IMR-90 (cell line): ENCODE measurements around the gene LPAR2. TPM values are rescaled to one million over a fixed set of nuclear protein-coding genes. Genes with fewer than 3 reads are reported as not detected.

Source experiments
- ATAC-seq: fragments of 200-7000 bp; cut with Tn5 transposase; 2 replicates; pipeline ENCODE4 v1.9.1; 2020; ENCODE audit warnings: low read depth, mild to moderate bottlenecking, moderate library complexity
- BruUV-seq: library from RNA; stranded (reverse); fragments of 400-500 nt; replicated peaks from 2 replicates; lab custom pipeline; 2021; lab: Mats Ljungman, UMichigan
- CTCF ChIA-PET: fragments of 300-600 bp; formaldehyde crosslinking; extraction: SDS; loops from one replicate; lab custom pipeline; 2021; ENCODE audit warnings: antibody characterized with exemption; lab: Yijun Ruan, JAX
- POLR2A ChIA-PET: fragments of 300-600 bp; sonication (Branson Sonifier 250); formaldehyde crosslinking; loops from one replicate; lab custom pipeline; 2022; ENCODE audit warnings: antibody characterized with exemption; ENCODE audit not compliant: unreplicated experiment; lab: Charles Lee
- DNase-seq: peaks from one replicate; pipeline ENCODE4 v3.0.0; 2013
- H2AFZ ChIP-seq: replicated peaks from 2 replicates; pipeline ENCODE3; 2013; ENCODE audit warnings: low read length, mild to moderate bottlenecking; ENCODE audit not compliant: poor library complexity
- H2AK5ac ChIP-seq: 2 replicates; pipeline ENCODE4 v1.6.1; 2013; ENCODE audit warnings: low read depth, low read length, inconsistent platforms
- H2AK9ac ChIP-seq: replicated peaks from 2 replicates; pipeline ENCODE3; 2013; ENCODE audit warnings: mild to moderate bottlenecking, low read depth, low read length, moderate library complexity; ENCODE audit not compliant: poor library complexity
- H2BK120ac ChIP-seq: 2 replicates; pipeline ENCODE4 v1.6.1; 2013; ENCODE audit warnings: low read depth, low read length, inconsistent platforms
- H2BK15ac ChIP-seq: 3 replicates; pipeline ENCODE4 v1.6.1; 2013; ENCODE audit warnings: low read depth, low read length, inconsistent platforms
- H2BK20ac ChIP-seq: 2 replicates; pipeline ENCODE4 v1.6.1; 2013; ENCODE audit warnings: low read depth, mild to moderate bottlenecking, inconsistent platforms, low read length, moderate library complexity
- H2BK5ac ChIP-seq: 2 replicates; pipeline ENCODE4 v1.6.1; 2013; ENCODE audit warnings: mild to moderate bottlenecking, low read depth, low read length, inconsistent platforms; ENCODE audit not compliant: poor library complexity, severe bottlenecking
- H3K14ac ChIP-seq: replicated peaks from 2 replicates; pipeline ENCODE4 v1.6.1; 2013; ENCODE audit warnings: low read depth, low read length, inconsistent platforms
- H3K18ac ChIP-seq: 2 replicates; pipeline ENCODE4 v1.6.1; 2013; ENCODE audit warnings: low read depth, low read length, control low read depth
- H3K23ac ChIP-seq: 2 replicates; pipeline ENCODE4 v1.6.1; 2013; ENCODE audit warnings: low read depth, low read length, inconsistent platforms
- H3K27ac ChIP-seq: 2 replicates; pipeline ENCODE4 v1.5.1; 2013; ENCODE audit warnings: mild to moderate bottlenecking, control low read depth, low read length; ENCODE audit not compliant: insufficient read depth
- H3K27me3 ChIP-seq: 2 replicates; pipeline ENCODE4 v1.6.1; 2013; ENCODE audit warnings: low read length; ENCODE audit not compliant: control insufficient read depth, insufficient read depth
- H3K36me3 ChIP-seq: 2 replicates; pipeline ENCODE4 v1.6.1; 2013; ENCODE audit warnings: low read length, mixed read lengths; ENCODE audit not compliant: control insufficient read depth, insufficient read depth
- H3K4ac ChIP-seq: 2 replicates; pipeline ENCODE4 v1.6.1; 2013; ENCODE audit warnings: low read depth, low read length, inconsistent platforms
- H3K4me1 ChIP-seq: 2 replicates; pipeline ENCODE4 v1.6.1; 2013; ENCODE audit warnings: low read length, mixed read lengths; ENCODE audit not compliant: control insufficient read depth, insufficient read depth
- H3K4me2 ChIP-seq: 2 replicates; pipeline ENCODE4 v1.6.1; 2013; ENCODE audit warnings: low read depth, mild to moderate bottlenecking, control low read depth, low read length, moderate library complexity
- H3K4me3 ChIP-seq: 2 replicates; pipeline ENCODE4 v1.5.1; 2013; ENCODE audit warnings: low read depth, mild to moderate bottlenecking, control low read depth, low read length, moderate library complexity; ENCODE audit not compliant: insufficient read depth
- H3K56ac ChIP-seq: 2 replicates; pipeline ENCODE4 v1.6.1; 2013; ENCODE audit warnings: low read length, inconsistent platforms; ENCODE audit not compliant: insufficient read depth; ENCODE audit errors: extremely low read depth
- H3K79me1 ChIP-seq, 2 experiments: 2 replicates each; pipeline ENCODE4 v1.6.1; 2013; ENCODE audit warnings: low read length in 2 of 2, inconsistent platforms in 1 of 2, low read depth in 1 of 2
- H3K9ac ChIP-seq: 2 replicates; pipeline ENCODE4 v1.6.1; 2013; ENCODE audit warnings: low read depth, low read length, control low read depth
- H3K9me1 ChIP-seq: 2 replicates; pipeline ENCODE4 v1.6.1; 2013; ENCODE audit warnings: low read length, inconsistent platforms; ENCODE audit not compliant: insufficient read depth
- H3K9me3 ChIP-seq: 2 replicates; pipeline ENCODE4 v1.6.1; 2013; ENCODE audit warnings: low read length; ENCODE audit not compliant: control insufficient read depth, insufficient read depth
- H4K20me1 ChIP-seq: 2 replicates; pipeline ENCODE4 v1.6.1; 2013; ENCODE audit warnings: low read length, inconsistent platforms; ENCODE audit not compliant: insufficient read depth
- H4K5ac ChIP-seq: 2 replicates; pipeline ENCODE4 v1.6.1; 2013; ENCODE audit warnings: mild to moderate bottlenecking, low read depth, low read length, control low read depth
- H4K8ac ChIP-seq, 2 experiments: 2 replicates each; pipeline ENCODE4 v1.6.1; 2013; ENCODE audit warnings: low read depth in 2 of 2, low read length in 2 of 2, control low read depth in 1 of 2, inconsistent platforms in 1 of 2
- H4K91ac ChIP-seq: 2 replicates; pipeline ENCODE4 v1.6.1; 2013; ENCODE audit warnings: low read depth, low read length, inconsistent platforms; ENCODE audit not compliant: insufficient read depth
- CEBPB ChIP-seq: IDR thresholded peaks from 2 replicates; pipeline ENCODE4 v1.6.1; 2012; ENCODE audit warnings: low read depth, low read length, improper control_type of control experiment
- ELK1 ChIP-seq: fragments of 150-350 bp; IDR thresholded peaks from 2 replicates; pipeline ENCODE4 v1.6.1; 2016; ENCODE audit warnings: low read depth, mild to moderate bottlenecking, low read length, moderate library complexity, borderline replicate concordance
- MAFK ChIP-seq: IDR thresholded peaks from 2 replicates; pipeline ENCODE4 v1.6.1; 2012; ENCODE audit warnings: low read depth, low read length, improper control_type of control experiment
- MAZ ChIP-seq: IDR thresholded peaks from 2 replicates; pipeline ENCODE4 v1.6.1; 2012; ENCODE audit warnings: low read depth, mild to moderate bottlenecking, low read length, improper control_type of control experiment, moderate library complexity, borderline replicate concordance
- MXI1 ChIP-seq: IDR thresholded peaks from 2 replicates; pipeline ENCODE4 v1.6.1; 2012; ENCODE audit warnings: low read depth, mild to moderate bottlenecking, low read length, moderate library complexity, borderline replicate concordance
- NFE2L2 ChIP-seq: fragments of 150-350 bp; IDR thresholded peaks from 2 replicates; pipeline ENCODE4 v1.6.1; 2016; ENCODE audit warnings: low read depth, mild to moderate bottlenecking, low read length
- POLR2A ChIP-seq: IDR thresholded peaks from 2 replicates; pipeline ENCODE4 v1.6.1; 2012; ENCODE audit warnings: mild to moderate bottlenecking, low read depth, low read length
- RFX5 ChIP-seq: IDR thresholded peaks from 2 replicates; pipeline ENCODE4 v1.8.0; 2012; ENCODE audit warnings: low read depth, mild to moderate bottlenecking, low read length, moderate library complexity
- SMC3 ChIP-seq: fragments of 150-350 bp; IDR thresholded peaks from 2 replicates; pipeline ENCODE4 v1.6.1; 2016; ENCODE audit warnings: low read depth, mild to moderate bottlenecking, antibody characterized with exemption, low read length, moderate library complexity
- WGBS, 2 experiments: methylation state at CpG; one replicate each; pipeline versions ENCODE4 v1.1.5 to v1.1.7; 2013; ENCODE audit warnings: missing lambda C conversion rate in 2 of 2; ENCODE audit not compliant: insufficient read length in 1 of 2; ENCODE audit errors: extremely low coverage in 2 of 2; 5-methylcytosine and 5-hydroxymethylcytosine counted together
- dilution Hi-C: fragments of 300-500 bp; cut with HindIII; formaldehyde crosslinking; loops from one replicate; pipeline ENCODE4 v1.14.3; 2018; ENCODE audit warnings: low sequenced_read_pairs; ENCODE audit not compliant: unreplicated experiment
- in situ Hi-C: fragments of 300-500 bp; cut with MboI; formaldehyde crosslinking; loops from 3 replicates; pipeline ENCODE4 v1.14.3; 2019; ENCODE audit warnings: low sequenced_read_pairs, inconsistent platforms, mixed read lengths
- intact Hi-C: fragments of 100-400 bp; cut with micrococcal nuclease; formaldehyde crosslinking; loops from 2 replicates; pipeline ENCODE4 v1.10.0; 2022
- polyA plus RNA-seq, 3 experiments: library from polyadenylated mRNA; depleted of rRNA; stranded (reverse); fragments of >200 nt; gene quantifications; 2 replicates each; pipeline ENCODE4 v1.2.3, GENCODE V29; 2012; ENCODE audit warnings: low replicate concordance in 1 of 3
- total RNA-seq: library from RNA; depleted of rRNA; stranded (reverse); fragments of >200 nt; gene quantifications from 2 replicates; pipeline ENCODE4 v1.2.3, GENCODE V29; 2012

The LPAR2 gene
- total and polyA plus RNA-seq, 2 of the 4 experiments (the other 2 are of a cell fraction): under 0.01 to 5.4 TPM

GRCh38 chr19:19663256-19664120 is 35.5 kb upstream of the LPAR2 start, which contains the start of gene ATP13A1:
ATP13A1 (minus strand) TSS chr19:19663676; CDS start chr19:19663666, 10 bp downstream.
- H3K4me1 ChIP-seq: peaks cover 9% of the 10 kb centered on the region; the same call in 1 of the 2 replicates
- H4K8ac ChIP-seq: peak within 1 kb of the TSS; percentile 82 to 95
- peaks cover 23% of the 10 kb centered on the region for H3K9me1 ChIP-seq
- peak within 1 kb of the TSS; percentile 93 for H3K27ac ChIP-seq
- peak within 1 kb of the TSS; percentile 60; the same call in 1 of the 2 replicates for H3K56ac ChIP-seq
- H2BK5ac ChIP-seq: peak within 1 kb of the TSS; percentile 89
- peak; percentile 95 for ATAC-seq
- no peaks in the 10 kb centered on the region for H3K9me3 ChIP-seq
- peak within 1 kb of the TSS; percentile 76 for H2AK9ac ChIP-seq
- in situ Hi-C loops (no loop called here), dilution Hi-C loops (no loop called here), intact Hi-C loops (loop anchor here (2.0 kb wide), 1 partner anchor 113 kb away; no protein-coding TSS in a partner anchor)
- peaks cover 16% of the 10 kb centered on the region for H3K36me3 ChIP-seq
- no peaks in the 10 kb centered on the region for H3K27me3 ChIP-seq
- peak within 1 kb of the TSS; percentile 72 for H3K9ac ChIP-seq
- H3K23ac ChIP-seq: peak within 1 kb of the TSS; percentile 80
- peak within 1 kb of the TSS; percentile 59; the same call in 1 of the 3 replicates for H2BK15ac ChIP-seq
- H2BK120ac ChIP-seq: peak within 1 kb of the TSS; percentile 92
- H4K20me1 ChIP-seq: peaks cover 37% of the 10 kb centered on the region
- DNase-seq: peak; percentile 97
- H2BK20ac ChIP-seq: 0 out of 2 replicates have a peak within 1 kb of the TSS, but pooled peaks have one; percentile 36
- CTCF ChIA-PET: interaction anchor here (0.5 kb wide), 1 partner anchor 154 kb away, joined by 3 read pairs; no protein-coding TSS in a partner anchor
- H3K4ac ChIP-seq: peak within 1 kb of the TSS; percentile 81
- H3K4me3 ChIP-seq: peak within 1 kb of the TSS; percentile 78
- no peak for TF ChIP-seq CEBPB
- peak; percentile 76 for TF ChIP-seq POLR2A
- TF ChIP-seq NFE2L2: no peak
- 0 out of 2 replicates have a peak, but pooled peaks have one; percentile 9 for TF ChIP-seq ELK1
- TF ChIP-seq SMC3: no peak
- no peak for TF ChIP-seq MAFK
- 0 out of 2 replicates have a peak, but pooled peaks have one; percentile 19 for TF ChIP-seq MAZ
- no peak for TF ChIP-seq RFX5
- 0 out of 2 replicates have a peak, but pooled peaks have one; percentile 49 for TF ChIP-seq MXI1
- peak within 1 kb of the TSS; percentile 85 for H3K18ac ChIP-seq
- TSS peak; percentile 32 for BruUV-seq
- peak within 1 kb of the TSS; percentile 90 for H2AFZ ChIP-seq
- POLR2A ChIA-PET: interaction anchor here (1.0 kb wide), 1 partner anchor 158 kb away, joined by 10 read pairs; the partner anchor contains the start of gene ZNF506
- peak within 1 kb of the TSS; percentile 95 for H4K91ac ChIP-seq
- H3K14ac ChIP-seq: peak within 1 kb of the TSS; percentile 83
- peak within 1 kb of the TSS; percentile 88 for H2AK5ac ChIP-seq
- H4K5ac ChIP-seq: peak within 1 kb of the TSS; percentile 91
- H3K79me1 ChIP-seq: peaks cover 20 to 39% of the 10 kb centered on the region in 2 experiments
- H3K4me2 ChIP-seq: peak within 1 kb of the TSS; percentile 92
- WGBS, 2 experiments: 0% methylated on average over 38 of the region's 85 CpGs; no CpG with 5 or more reads in 1 of the 2 experiments
